Naive thymus-derived CD8-positive, alpha-beta T cell (primary cell): ENCODE data around the gene LRRC9. TPM values are rescaled to one million over a fixed set of nuclear protein-coding genes. Genes with fewer than 3 reads are reported as not detected.
A peak's percentile ranks its signal among the peaks of the same experiment; 100 is the strongest.
"Not testable (repeated sequence)": the region's sequence is repeated elsewhere in the genome, so short reads cannot be mapped to it uniquely, and the experiment has no call there.

Experiments used
- ATAC-seq, 2 donors: fragments of 150-1000 bp; cut with Tn5 transposase in 1 of 2; sonication (Bioruptor Pico), chemical (Tn5 transposase) in 1 of 2; 1 replicate in 1 of 2; 2 replicates in 1 of 2; pipeline ENCODE4 v1.10.0; 2021; ENCODE audit warnings: mild to moderate bottlenecking in 2 of 2, moderate library complexity in 2 of 2
- POLR2A ChIA-PET: fragments of 350-600 bp; sonication (Branson Sonifier 250); formaldehyde crosslinking; loops from one replicate; lab custom pipeline; 2021; ENCODE audit warnings: antibody characterized with exemption; lab: Charles Lee
- DNase-seq, 10 donors: peaks; one replicate each; pipeline versions ENCODE4 v3.0.0 to v3.0.0-alpha.2; 2020 to 2022
- H3K27ac Mint-ChIP-seq, 10 donors: one replicate each; pipeline ENCODE4 v1.8.0; 2020 to 2022; ENCODE audit warnings: mild to moderate bottlenecking in 10 of 10, mixed read lengths in 10 of 10, moderate library complexity in 4 of 10, inconsistent platforms in 1 of 10
- H3K27me3 Mint-ChIP-seq, 5 donors: one replicate each; pipeline ENCODE4 v1.8.0; 2021 to 2022; ENCODE audit warnings: mixed read lengths in 5 of 5
- H3K36me3 Mint-ChIP-seq, 3 donors: one replicate each; pipeline ENCODE4 v1.8.0; 2020 to 2022; ENCODE audit warnings: mixed read lengths in 3 of 3, mild to moderate bottlenecking in 2 of 3, inconsistent platforms in 1 of 3
- H3K4me1 Mint-ChIP-seq, 4 donors: one replicate each; pipeline ENCODE4 v1.8.0; 2021 to 2022; ENCODE audit warnings: mixed read lengths in 4 of 4
- H3K4me3 Mint-ChIP-seq, 10 donors: one replicate each; pipeline ENCODE4 v1.8.0; 2020 to 2022; ENCODE audit warnings: mild to moderate bottlenecking in 10 of 10, mixed read lengths in 10 of 10, moderate library complexity in 6 of 10, inconsistent platforms in 1 of 10
- H3K9me3 Mint-ChIP-seq, 9 donors: one replicate each; pipeline ENCODE4 v1.8.0; 2020 to 2022; ENCODE audit warnings: mixed read lengths in 9 of 9, mild to moderate bottlenecking in 3 of 9, inconsistent platforms in 1 of 9, moderate library complexity in 1 of 9
- polyA plus RNA-seq, 3 donors: library from polyadenylated mRNA; unstranded; fragments of 300-500 nt; fragmentation: Illumina TruSeq; gene quantifications; one replicate each; pipeline ENCODE4 v1.2.3, GENCODE V29; 2021
- total RNA-seq, 8 experiments: library from RNA in 2 of 8; stranded (reverse) in 2 of 8; gene quantifications; one replicate each; pipeline ENCODE4 v1.2.3 and lab custom pipeline; 2021 to 2026

LRRC9 gene
- total and polyA plus RNA-seq, 5 experiments from 2014 or later = not detected

- H3K9me3 Mint-ChIP-seq, POLR2A ChIA-PET, ATAC-seq, H3K27me3 Mint-ChIP-seq, DNase-seq: not testable (repeated sequence)
- H3K27ac Mint-ChIP-seq = peak overlapping the region in 4 of 10 donors; percentile 10 to 85 (median 48)
- peak overlapping the region in 7 of 10 donors; percentile 15 to 63 (median 23) for H3K4me3 Mint-ChIP-seq
- H3K36me3 Mint-ChIP-seq = peaks cover 0 to 37% (median 15%) of the 10 kb centered on the region in 3 donors
- peaks cover 22 to 66% (median 56%) of the 10 kb centered on the region in 4 donors for H3K4me1 Mint-ChIP-seq
Observed at GRCh38 chr14:60099855-60100254, 179.9 kb downstream of the LRRC9 start.

- DNase-seq (no peak), ATAC-seq (no peak)
- no peaks in the 10 kb centered on the region for H3K9me3 Mint-ChIP-seq
- peaks cover 21 to 53% (median 52%) of the 10 kb centered on the region in 4 donors for H3K4me1 Mint-ChIP-seq
- no peak overlapping the region for H3K4me3 Mint-ChIP-seq
- POLR2A ChIA-PET = interaction anchor here (1.0 kb wide), 1 partner anchor 10 kb away, joined by 3 read pairs; no protein-coding TSS in a partner anchor
- H3K36me3 Mint-ChIP-seq = peaks cover 0 to 31% (median 17%) of the 10 kb centered on the region in 3 donors
- H3K27me3 Mint-ChIP-seq = no peaks in the 10 kb centered on the region
- peak overlapping the region in 1 of 10 donors; percentile 71 for H3K27ac Mint-ChIP-seq
Observed at GRCh38 chr14:60101786-60102185, 181.8 kb downstream of the LRRC9 start.

- ATAC-seq = no peak
- Mint-ChIP-seq H3K4me3 (no peak overlapping the region), H3K36me3 (peaks cover 0 to 31% (median 15%) of the 10 kb centered on the region in 3 donors), H3K27me3 (no peaks in the 10 kb centered on the region), H3K4me1 (peaks cover 21 to 54% (median 52%) of the 10 kb centered on the region in 4 donors), H3K9me3 (no peaks in the 10 kb centered on the region), H3K27ac (peak overlapping the region in 2 of 10 donors; percentile 3 to 57)
- no peak for DNase-seq
- POLR2A ChIA-PET = no interaction called here
Observed at GRCh38 chr14:60102389-60102788, 182.4 kb downstream of the LRRC9 start.

GRCh38 chr14:60106339-60106738 lies 186.4 kb downstream of the LRRC9 start:
- Mint-ChIP-seq H3K4me1 (peaks cover 19 to 56% (median 48%) of the 10 kb centered on the region in 4 donors), H3K4me3 (no peak overlapping the region), H3K27me3 (no peaks in the 10 kb centered on the region), H3K9me3 (peaks cover 0 to 2% (median 0%) of the 10 kb centered on the region in 9 donors), H3K27ac (peak overlapping the region in 2 of 10 donors; percentile 5 to 28), H3K36me3 (peaks cover 10 to 28% (median 25%) of the 10 kb centered on the region in 3 donors)
- POLR2A ChIA-PET = no interaction called here
- DNase-seq (no peak), ATAC-seq (no peak)

GRCh38 chr14:60107477-60107876 lies 187.5 kb downstream of the LRRC9 start:
- Mint-ChIP-seq H3K4me3 (no peak overlapping the region), H3K27me3 (no peaks in the 10 kb centered on the region), H3K36me3 (peaks cover 10 to 30% (median 27%) of the 10 kb centered on the region in 3 donors), H3K4me1 (peaks cover 17 to 48% (median 39%) of the 10 kb centered on the region in 4 donors), H3K9me3 (peaks cover 0 to 2% (median 0%) of the 10 kb centered on the region in 9 donors), H3K27ac (no peak overlapping the region)
- no peak for DNase-seq
- POLR2A ChIA-PET = no interaction called here
- ATAC-seq = no peak

- Mint-ChIP-seq H3K4me1 (peaks cover 17 to 35% (median 27%) of the 10 kb centered on the region in 4 donors), H3K9me3 (peaks cover 0 to 2% (median 0%) of the 10 kb centered on the region in 9 donors), H3K4me3 (no peak overlapping the region), H3K27me3 (no peaks in the 10 kb centered on the region), H3K36me3 (peaks cover 10 to 50% (median 28%) of the 10 kb centered on the region in 3 donors), H3K27ac (no peak overlapping the region)
- ATAC-seq = no peak
- DNase-seq = no peak
- POLR2A ChIA-PET = no interaction called here
Observed at GRCh38 chr14:60111732-60112131, 191.8 kb downstream of the LRRC9 start.

Other genes starting within 250 kb of the LRRC9 start
- not detected for gene RTN1, start 49.4 kb upstream of the LRRC9 start, total RNA-seq
- under 1 TPM in 1 of 3 donors, not detected in 2; 0.10 TPM for gene RTN1, start 49.4 kb upstream of the LRRC9 start, polyA plus RNA-seq
- gene PCNX4, start 171.8 kb downstream of the LRRC9 start, total RNA-seq = 10 to 100 TPM; 46.7 to 50.0 TPM
- gene PCNX4, start 171.8 kb downstream of the LRRC9 start, polyA plus RNA-seq = 10 to 100 TPM; 16.6 to 20.1 (median 17.6) TPM
- gene DHRS7, start 245.3 kb downstream of the LRRC9 start, total RNA-seq = 10 to 100 TPM; 70.4 to 71.1 TPM
- gene DHRS7, start 245.3 kb downstream of the LRRC9 start, polyA plus RNA-seq = 100 to 1,000 TPM; 163 to 212 (median 167) TPM